Stimulated activated CD8-positive, alpha-beta memory T cell treated with anti-CD3 and anti-CD28 coated beads, Interleukin-2, amount 100 ng/mL, for 1 hour (primary cell): ENCODE results near the gene METRNL.
A peak's percentile ranks its signal among the peaks of the same experiment; 100 is the strongest.
"Not testable (repeated sequence)": the region's sequence is repeated elsewhere in the genome, so short reads cannot be mapped to it uniquely, and the experiment has no call there.

ENCODE experiments used
- DNase-seq, 2 donors: peaks; one replicate each; pipeline ENCODE4 v3.0.0-alpha.2; 2020; ENCODE audit warnings: low read depth in 2 of 2

Gene METRNL

GRCh38 chr17:83052241-83052564 lies 27.2 kb upstream of the METRNL start:
- DNase-seq = no peak

DNA sequence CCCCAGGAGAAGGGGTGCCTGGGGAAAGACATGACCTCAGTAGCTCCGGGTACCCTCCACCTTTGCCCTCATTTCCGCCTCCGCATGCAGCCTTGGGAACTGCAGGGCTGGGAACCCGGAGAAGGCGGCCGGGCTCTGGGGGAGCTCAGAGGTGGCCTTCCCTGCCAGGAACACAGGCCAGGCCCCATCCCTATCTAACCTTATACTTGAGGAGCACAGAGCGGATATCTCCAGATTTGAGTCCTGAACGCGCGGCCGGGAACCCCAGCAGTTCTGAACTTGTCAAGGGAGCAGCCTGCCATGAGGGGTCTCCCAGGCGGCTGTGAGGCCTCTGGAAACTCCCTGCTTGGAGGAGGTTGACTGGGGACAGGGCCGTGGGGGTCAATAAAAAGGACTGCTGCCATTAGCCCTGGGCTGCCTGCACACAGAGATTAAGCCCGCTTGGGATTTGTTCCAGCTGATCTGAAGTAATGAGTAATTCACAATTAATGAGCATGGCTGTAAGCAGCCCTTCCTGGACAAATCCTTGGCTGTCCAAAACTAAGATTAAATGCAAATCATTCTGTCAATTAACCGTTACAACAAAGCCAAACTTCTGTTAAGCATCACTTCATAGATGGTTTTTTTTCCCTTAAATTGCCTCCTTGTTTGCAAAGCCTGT lies 26.3 kb upstream of the METRNL start:
- no peak for DNase-seq

- DNase-seq = peak in 1 of 2 donors; percentile 17
These were observed 25.5 kb upstream of the METRNL start for GRCh38 chr17:83053739-83054451.

DNA sequence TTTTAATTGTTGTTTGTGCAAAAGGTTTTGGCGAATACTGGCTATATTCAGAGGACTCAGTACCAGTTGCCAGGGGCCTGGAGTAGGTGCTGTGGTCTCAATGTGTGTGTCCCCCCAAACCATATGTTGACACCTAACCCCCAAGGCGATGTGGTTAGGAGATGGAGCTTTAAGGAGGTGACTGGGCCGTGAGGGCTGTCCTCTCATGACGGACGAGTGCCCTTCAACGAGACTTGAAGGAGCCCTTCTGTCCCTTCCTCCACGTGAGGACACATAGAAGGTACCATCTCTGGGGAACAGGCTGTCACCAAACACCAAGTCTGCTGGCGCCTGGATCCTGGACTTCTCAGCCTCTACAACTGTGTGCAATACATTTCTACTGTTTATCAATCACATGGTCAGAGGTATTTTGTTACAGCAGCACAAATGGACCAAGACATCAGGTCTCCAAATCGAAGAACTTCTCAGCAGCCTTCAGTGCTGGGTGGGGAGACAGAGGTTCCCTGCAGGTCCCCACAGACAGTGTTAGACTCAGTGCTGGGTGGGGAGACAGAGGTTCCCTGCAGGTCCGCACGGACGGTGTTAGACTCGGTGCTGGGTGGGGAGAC lies 24.8 kb upstream of the METRNL start:
- DNase-seq = no peak

GRCh38 chr17:83055176-83055575 lies 24.2 kb upstream of the METRNL start:
- DNase-seq = not testable (repeated sequence)

GRCh38 chr17:83055911-83056582 lies 23.4 kb upstream of the METRNL start:
- DNase-seq = no peak

DNA sequence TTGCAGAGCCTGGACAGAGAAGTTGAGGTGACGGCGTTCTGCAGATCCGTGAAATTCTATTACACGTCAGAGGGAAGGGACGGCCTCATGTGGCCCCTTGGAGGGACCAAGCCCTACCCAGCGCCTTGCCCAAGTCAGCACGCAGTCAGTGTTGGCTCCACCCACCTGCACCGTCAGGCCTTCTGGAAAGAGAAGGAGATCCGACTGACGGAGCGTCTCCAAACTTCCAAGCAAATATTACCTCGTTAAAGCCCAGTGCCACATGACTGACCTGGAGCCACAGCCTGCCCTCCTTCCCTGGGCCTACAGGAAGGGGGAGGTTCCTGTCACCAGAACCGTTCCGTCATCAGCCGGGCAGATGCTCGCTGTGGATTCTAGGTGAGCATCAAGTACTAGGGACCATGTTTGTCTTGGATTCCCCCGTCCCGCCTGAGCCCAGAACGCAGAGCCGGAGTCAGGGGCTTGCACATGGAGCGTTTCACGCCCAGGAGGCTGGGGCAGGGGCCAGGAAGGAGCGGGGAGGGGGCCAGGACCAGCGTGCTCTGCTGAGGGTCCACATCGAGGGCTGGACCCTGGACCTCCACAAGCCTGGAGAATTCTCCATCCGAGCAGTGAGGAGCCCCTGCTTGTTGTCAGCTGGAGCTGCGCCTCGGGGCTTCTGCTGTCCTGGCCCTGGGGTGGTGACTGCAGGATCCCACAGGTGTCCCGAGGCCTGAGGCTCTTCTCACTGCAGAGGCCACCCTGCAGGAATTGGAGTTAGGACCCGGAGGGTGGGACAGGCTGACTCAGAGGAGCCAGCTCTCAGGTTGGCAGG lies 22.6 kb upstream of the METRNL start:
- DNase-seq = no peak

GRCh38 chr17:83057397-83057761 lies 22.0 kb upstream of the METRNL start:
- no peak for DNase-seq

GRCh38 chr17:83057793-83058265 lies 21.6 kb upstream of the METRNL start:
- DNase-seq = no peak

- no peak for DNase-seq
These were observed 21.1 kb upstream of the METRNL start for GRCh38 chr17:83058266-83058798.

DNA sequence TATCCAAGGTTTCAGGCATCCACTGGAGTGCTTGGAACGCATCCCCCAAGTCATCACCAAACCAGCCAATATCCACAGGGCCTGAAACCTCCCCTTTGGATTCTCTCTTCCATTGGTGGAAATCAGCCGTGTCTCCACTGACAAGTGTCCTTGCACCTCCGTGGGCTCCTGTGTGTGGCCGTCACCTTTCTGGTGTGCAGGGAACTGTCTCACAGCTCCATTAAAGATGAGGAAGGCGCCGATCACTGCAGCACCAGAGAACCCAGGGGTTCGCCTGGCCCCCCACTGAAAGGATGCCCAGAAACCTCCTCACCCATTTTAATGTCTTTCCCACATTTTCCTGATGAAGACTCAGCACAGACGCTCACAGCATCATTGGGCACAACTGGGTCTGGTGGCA lies 17.8 kb upstream of the METRNL start:
- no peak for DNase-seq

DNA sequence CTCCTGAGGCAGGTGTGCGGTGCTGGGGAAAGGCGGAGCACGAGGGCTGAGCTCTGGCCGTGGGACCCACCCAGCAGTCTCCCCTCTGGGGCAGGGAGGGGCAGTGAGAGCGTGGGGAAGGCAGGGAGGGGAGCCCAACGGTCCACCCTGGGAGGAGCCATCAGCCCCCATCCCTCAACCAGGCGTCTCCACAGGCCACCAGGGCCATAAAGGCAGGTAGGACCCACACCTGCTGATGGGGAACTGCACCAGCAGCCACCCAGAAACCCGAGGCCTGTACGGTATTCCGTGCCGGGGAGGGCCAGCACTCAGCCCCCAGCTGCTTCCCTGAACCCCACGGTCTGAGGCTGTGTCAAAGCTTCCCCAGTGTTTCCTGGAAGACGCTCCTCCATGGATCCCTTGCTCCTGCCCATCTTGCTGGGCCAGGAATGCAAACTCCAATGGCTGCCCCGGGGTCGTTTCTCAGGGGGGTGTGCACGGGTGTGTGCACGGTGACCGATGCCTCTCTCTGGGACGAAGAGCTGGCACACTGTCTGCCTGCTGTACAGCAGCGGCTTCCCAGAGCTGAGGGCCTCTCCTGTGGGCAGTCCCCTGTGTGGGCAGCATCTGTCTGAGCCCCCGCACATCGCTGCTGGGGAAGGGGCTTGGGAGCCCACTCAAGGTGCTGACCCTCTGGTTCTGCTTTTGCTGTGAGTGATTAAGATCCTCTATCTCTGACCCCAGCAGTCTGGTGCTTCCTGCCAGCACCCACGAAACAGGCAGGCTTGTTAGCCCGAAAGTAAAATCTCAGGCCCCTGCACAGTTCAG lies 17.2 kb upstream of the METRNL start:
- DNase-seq = no peak

GRCh38 chr17:83062818-83063671 lies 16.4 kb upstream of the METRNL start:
- DNase-seq = no peak

DNA sequence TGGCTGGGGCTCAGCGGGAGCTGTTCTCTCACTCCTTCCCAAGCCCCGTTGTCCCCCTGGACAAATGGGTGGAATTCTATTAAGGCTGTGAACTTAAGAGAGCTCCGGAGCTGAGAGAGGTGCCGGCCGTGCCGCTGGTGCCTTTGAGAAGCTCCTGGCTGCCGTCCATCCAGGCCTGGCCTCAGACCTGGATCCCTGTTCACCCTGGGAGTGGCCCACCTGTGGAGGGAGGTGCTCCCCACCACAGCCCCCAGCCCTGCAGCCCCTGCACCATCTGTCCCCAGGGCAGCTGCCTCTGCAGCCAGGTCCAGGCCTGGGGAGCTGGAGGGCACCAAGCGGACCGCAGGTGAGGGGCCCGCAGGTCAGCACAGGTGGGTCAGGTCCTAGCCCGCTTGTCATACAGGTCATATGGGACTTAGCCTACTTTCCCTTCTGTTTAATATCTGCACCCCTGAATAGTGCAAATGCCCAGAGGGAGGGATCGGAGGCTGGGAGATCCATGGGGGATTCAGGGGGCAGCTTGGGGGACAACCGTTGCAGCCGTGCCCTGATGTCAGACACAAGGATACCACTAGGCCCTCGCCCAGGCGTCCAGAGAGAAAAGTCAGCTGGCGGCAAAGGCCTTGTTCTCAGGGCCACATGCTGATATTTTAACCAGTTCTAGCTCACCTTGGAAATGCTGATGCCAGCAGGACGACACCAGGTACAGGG lies 15.2 kb upstream of the METRNL start:
- DNase-seq = no peak

- DNase-seq = no peak
These were observed 14.4 kb upstream of the METRNL start for GRCh38 chr17:83064732-83065659.

GRCh38 chr17:83065660-83066542 lies 13.5 kb upstream of the METRNL start:
- DNase-seq = no peak

DNA sequence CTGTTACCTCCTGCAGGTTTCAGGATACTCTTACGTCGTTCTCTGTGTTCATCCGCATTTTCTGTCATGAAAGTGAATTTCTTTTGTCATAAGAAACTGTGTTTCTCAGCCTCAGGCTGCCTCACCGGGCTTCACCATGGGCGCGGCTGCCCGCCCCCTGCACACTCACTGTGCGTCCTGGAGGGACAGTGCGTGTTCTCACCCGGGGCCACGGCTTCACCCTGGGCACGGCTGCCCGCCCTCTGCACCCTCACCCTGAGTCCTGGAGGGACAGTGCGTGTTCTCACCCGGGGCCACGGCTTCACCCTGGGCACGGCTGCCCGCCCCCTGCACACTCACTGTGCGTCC lies 12.9 kb upstream of the METRNL start:
- DNase-seq = not testable (repeated sequence)
